Transverse colon (tissue), 4 donors: ENCODE results near the gene GPR34. TPM values are rescaled to one million over a fixed set of nuclear protein-coding genes. Genes with fewer than 3 reads are reported as not detected.
"Not testable (repeated sequence)": the region's sequence is repeated elsewhere in the genome, so short reads cannot be mapped to it uniquely, and the experiment has no call there.

Source experiments
- DNase-seq: peaks from one replicate; pipeline ENCODE4 v3.0.0-alpha.2; 2019
- H3K27ac ChIP-seq, 4 donors: fragments of 200-600 bp; sonication (generic); 2 replicates each; pipeline ENCODE4 v1.5.1; 2016 to 2018; ENCODE audit warnings: inconsistent platforms in 4 of 4
- H3K27me3 ChIP-seq: fragments of 200-600 bp; sonication (generic); 2 replicates; pipeline ENCODE4 v1.5.1; 2017; ENCODE audit warnings: inconsistent platforms
- H3K36me3 ChIP-seq, 4 donors: fragments of 200-600 bp; sonication (generic); 2 replicates each; pipeline ENCODE4 v1.5.1; 2017 to 2019; ENCODE audit warnings: inconsistent platforms in 4 of 4
- H3K4me1 ChIP-seq, 4 donors: fragments of 200-600 bp; sonication (generic); 2 replicates each; pipeline ENCODE4 v1.5.1; 2017 to 2020; ENCODE audit warnings: inconsistent platforms in 4 of 4
- H3K4me3 ChIP-seq, 4 donors: fragments of 200-600 bp; sonication (generic); 1 replicate in 1 of 4; 2 replicates in 3 of 4; pipeline versions ENCODE4 v1.5.1 to v1.6.1; 2017 to 2019; ENCODE audit warnings: inconsistent platforms in 4 of 4
- H3K9me3 ChIP-seq, 2 donors: fragments of 200-600 bp; sonication (generic); 2 replicates each; pipeline ENCODE4 v1.5.1; 2017 to 2019; ENCODE audit warnings: inconsistent platforms in 2 of 2
- CTCF ChIP-seq, 5 experiments: fragments of 200-600 bp in 3 of 5; fragments of 450-650 bp in 2 of 5; sonication (generic) in 3 of 5; IDR thresholded peaks; 1 replicate in 2 of 5; 2 replicates in 3 of 5; pipeline ENCODE4 v1.5.1; 2016 to 2017; ENCODE audit warnings: antibody characterized with exemption in 5 of 5, inconsistent platforms in 3 of 5, mild to moderate bottlenecking in 2 of 5, moderate library complexity in 1 of 5
- EP300 ChIP-seq: sonication (generic); formaldehyde crosslinking; IDR thresholded peaks from one replicate; pipeline ENCODE4 v1.6.1; 2017; ENCODE audit warnings: antibody characterized with exemption, low read depth
- POLR2A ChIP-seq: fragments of 450-650 bp; IDR thresholded peaks from one replicate; pipeline ENCODE4 v1.6.1; 2016; ENCODE audit warnings: antibody characterized with exemption, mild to moderate bottlenecking, moderate library complexity
- POLR2AphosphoS5 ChIP-seq, 3 donors: sonication (generic); formaldehyde crosslinking; IDR thresholded peaks; one replicate each; pipeline ENCODE4 v1.6.1; 2016; ENCODE audit warnings: antibody characterized with exemption in 3 of 3
- WGBS, 2 donors: methylation state at CpG; one replicate each; pipeline ENCODE4 v1.1.5; 2018; ENCODE audit warnings: low coverage in 1 of 2; 5-methylcytosine and 5-hydroxymethylcytosine counted together
- in situ Hi-C, 4 donors: fragments of 200-750 bp; cut with MboI; loops; one replicate each; pipeline versions ENCODE4 v1.15.0 to v1.15.1; 2017; ENCODE audit warnings: low sequenced_read_pairs in 3 of 4, low pct_ligation_motif_present in 1 of 4, low pct_unique_long_range_greater_than_20kb in 1 of 4
- intact Hi-C: fragments of 100-400 bp; cut with DNase I; formaldehyde crosslinking; loops from one replicate; pipeline ENCODE4 v1.15.1; 2023; ENCODE audit warnings: low total_unique reads
- total RNA-seq, 4 donors: library from RNA; depleted of rRNA; stranded (reverse); fragments of >200 nt; gene quantifications; one replicate each; pipeline ENCODE4 v1.1.0, GENCODE V29; 2016

Gene GPR34
- total RNA-seq, 4 donors from 2014 or later: 1.00 to 6.7 (median 4.3) TPM

- H3K4me3 ChIP-seq: no peak overlapping the region
- H3K27ac ChIP-seq: no peak overlapping the region
- no peak for DNase-seq
- TF ChIP-seq POLR2AphosphoS5 (IDR thresholded peaks at IDR 0.05) (no peak), POLR2A (no peak), EP300 (no peak), CTCF (IDR thresholded peaks at IDR 0.05) (no peak)
- intact Hi-C loops: no loop called here
- no peaks in the 10 kb centered on the region for H3K9me3 ChIP-seq
- WGBS, 2 donors: 84 to 100% methylated on average over 2 to 4 of the region's 4 CpGs
- H3K27me3 ChIP-seq: no peaks in the 10 kb centered on the region
- in situ Hi-C loops: no loop called here
- H3K36me3 ChIP-seq: no peaks in the 10 kb centered on the region
- no peaks in the 10 kb centered on the region for H3K4me1 ChIP-seq
Observed at GRCh38 chrX:41718481-41719235, 29.9 kb downstream of the GPR34 start.

GRCh38 chrX:41719610-41720009 lies 30.8 kb downstream of the GPR34 start:
- H3K4me1 ChIP-seq, H3K27me3 ChIP-seq, H3K27ac ChIP-seq, intact Hi-C loops, DNase-seq, in situ Hi-C loops, H3K4me3 ChIP-seq, H3K9me3 ChIP-seq, H3K36me3 ChIP-seq: not testable (repeated sequence)
- 89 to 100% methylated on average over 3 to 6 of the region's 6 CpGs for WGBS, 2 donors

- intact Hi-C loops: no loop called here
Observed at GRCh38 chrX:41720125-41720779, 31.5 kb downstream of the GPR34 start.

GRCh38 chrX:41721590-41721989 lies 32.8 kb downstream of the GPR34 start:
- DNase-seq: no peak
- in situ Hi-C loops (no loop called here), intact Hi-C loops (no loop called here)
- Histone ChIP-seq H3K36me3 (no peaks in the 10 kb centered on the region), H3K27ac (no peak overlapping the region), H3K4me1 (no peaks in the 10 kb centered on the region), H3K9me3 (no peaks in the 10 kb centered on the region), H3K27me3 (no peaks in the 10 kb centered on the region), H3K4me3 (no peak overlapping the region)
- TF ChIP-seq POLR2AphosphoS5 (IDR thresholded peaks at IDR 0.05): no peak
- TF ChIP-seq POLR2A: no peak
- no peak for TF ChIP-seq CTCF (IDR thresholded peaks at IDR 0.05)
- no peak for TF ChIP-seq EP300
- WGBS, 2 donors: 69 to 80% methylated on average over 1 of the region's 1 CpG

More at GRCh38 chrX:41720125-41720779, 31.5 kb downstream of the GPR34 start:
- no peaks in the 10 kb centered on the region for H3K36me3 ChIP-seq
- no peaks in the 10 kb centered on the region for H3K4me1 ChIP-seq
- no peak overlapping the region for H3K27ac ChIP-seq
- H3K27me3 ChIP-seq: no peaks in the 10 kb centered on the region
- no peaks in the 10 kb centered on the region for H3K9me3 ChIP-seq
- 56% methylated on average over 3 of the region's 3 CpGs; no CpG with 5 or more reads in 1 of the 2 donors for WGBS, 2 donors
- H3K4me3 ChIP-seq: no peak overlapping the region
- TF ChIP-seq POLR2A: no peak
- no peak for TF ChIP-seq EP300
- no peak for TF ChIP-seq POLR2AphosphoS5 (IDR thresholded peaks at IDR 0.05)
- TF ChIP-seq CTCF (IDR thresholded peaks at IDR 0.05): no peak
- peak; percentile 22 for DNase-seq
- in situ Hi-C loops: no loop called here
